ENCODE measurements around the gene ARMC3.
"Not testable (repeated sequence)": the region's sequence is repeated elsewhere in the genome, so short reads cannot be mapped to it uniquely, and the experiment has no call there.

Gene ARMC3

GRCh38 chr10:22929053-22929452, 1.2 kb downstream of the ARMC3 start:
- not testable (repeated sequence) for DNase-seq

GRCh38 chr10:22931948-22932347, 4.1 kb downstream of the ARMC3 start:
- DNase-seq, result no peak

- DNase-seq, result no peak
Measured at GRCh38 chr10:22932626-22933370, 4.9 kb downstream of the ARMC3 start.

- DNase-seq, result no peak
Measured at GRCh38 chr10:22934726-22935125, 6.9 kb downstream of the ARMC3 start.

- no peak for DNase-seq
Measured at GRCh38 chr10:22942437-22942836, 14.6 kb downstream of the ARMC3 start.

- no peak for DNase-seq
Measured at GRCh38 chr10:22945934-22946673, 18.3 kb downstream of the ARMC3 start.

GRCh38 chr10:22954970-22955369, 27.1 kb downstream of the ARMC3 start:
- no peak for DNase-seq

- no peak for DNase-seq
Measured at GRCh38 chr10:22958338-22958737, 30.5 kb downstream of the ARMC3 start.

GRCh38 chr10:22959292-22959691, 31.4 kb downstream of the ARMC3 start:
- no peak for DNase-seq

- no peak for DNase-seq
Measured at GRCh38 chr10:22959950-22960349, 32.1 kb downstream of the ARMC3 start.

GRCh38 chr10:22962817-22963216, 35.0 kb downstream of the ARMC3 start:
- no peak for DNase-seq

GRCh38 chr10:22969704-22970103, 41.9 kb downstream of the ARMC3 start:
- no peak for DNase-seq

- DNase-seq, result no peak
Measured at GRCh38 chr10:22976534-22976933, 48.7 kb downstream of the ARMC3 start.

- no peak for DNase-seq
Measured at GRCh38 chr10:22977751-22978150, 49.9 kb downstream of the ARMC3 start.

- no peak for DNase-seq
Measured at GRCh38 chr10:22978287-22978686, 50.4 kb downstream of the ARMC3 start.

GRCh38 chr10:22978918-22979317, 51.1 kb downstream of the ARMC3 start:
- DNase-seq, result no peak

GRCh38 chr10:22980822-22981221, 53.0 kb downstream of the ARMC3 start:
- DNase-seq, result no peak

GRCh38 chr10:22984066-22984465, 56.2 kb downstream of the ARMC3 start:
- DNase-seq, result no peak

- peak; percentile 28 for DNase-seq
Measured at GRCh38 chr10:22986771-22987542, 59.1 kb downstream of the ARMC3 start.

- peak; percentile 82 for DNase-seq
Measured at GRCh38 chr10:22988581-22989360, 60.9 kb downstream of the ARMC3 start.

- no peak for DNase-seq
Measured at GRCh38 chr10:22990443-22990842, 62.6 kb downstream of the ARMC3 start.

GRCh38 chr10:22992075-22992474, 64.2 kb downstream of the ARMC3 start:
- peak; percentile 13 for DNase-seq

- no peak for DNase-seq
Measured at GRCh38 chr10:22992621-22993020, 64.8 kb downstream of the ARMC3 start.
